HepG2 (cell line): ENCODE measurements around the gene DNAJC12. TPM values are rescaled to one million over a fixed set of nuclear protein-coding genes. Genes with fewer than 3 reads are reported as not detected.
A peak's percentile ranks its signal among the peaks of the same experiment; 100 is the strongest.

Experiments
- FOSL2 ChIP-seq: sonication (generic); formaldehyde crosslinking; IDR thresholded peaks from 2 replicates; pipeline ENCODE4 v1.4.0; 2020; ENCODE audit warnings: missing genetic modification reagents
- FOXA3 ChIP-seq: IDR thresholded peaks from 2 replicates; pipeline ENCODE4 v1.6.1; 2016; ENCODE audit warnings: missing genetic modification reagents, missing compliant biosample characterization
- FOXP4 ChIP-seq: sonication (generic); formaldehyde crosslinking; IDR thresholded peaks from 2 replicates; pipeline ENCODE4 v1.4.0; 2020; ENCODE audit warnings: missing genetic modification reagents
- HNF1B ChIP-seq: sonication (generic); formaldehyde crosslinking; IDR thresholded peaks from 2 replicates; pipeline ENCODE4 v1.5.1; 2020; ENCODE audit warnings: mild to moderate bottlenecking, moderate library complexity, missing genetic modification reagents
- HNF4G ChIP-seq, 2 experiments: sonication (generic) in 1 of 2; formaldehyde crosslinking in 1 of 2; IDR thresholded peaks; 2 replicates each; pipeline versions ENCODE4 v1.4.0 to v1.6.1; 2011 to 2020; ENCODE audit warnings: borderline replicate concordance in 2 of 2, low read depth in 2 of 2, mild to moderate bottlenecking in 2 of 2, low read length in 1 of 2, missing genetic modification reagents in 1 of 2, moderate library complexity in 1 of 2
- MED8 ChIP-seq: sonication (generic); formaldehyde crosslinking; IDR thresholded peaks from 2 replicates; pipeline ENCODE4 v1.8.1; 2023; ENCODE audit warnings: mild to moderate bottlenecking, missing genetic modification reagents; ENCODE audit not compliant: insufficient replicate concordance
- MEIS2 ChIP-seq: sonication (generic); formaldehyde crosslinking; IDR thresholded peaks from 2 replicates; pipeline ENCODE4 v1.9.0; 2021; ENCODE audit warnings: mild to moderate bottlenecking, missing genetic modification reagents
- NR2F6 ChIP-seq, 2 experiments: IDR thresholded peaks; 2 replicates each; pipeline ENCODE4 v1.6.1; 2016; ENCODE audit warnings: antibody characterized with exemption in 1 of 2, mild to moderate bottlenecking in 1 of 2
- SOX5 ChIP-seq: IDR thresholded peaks from 2 replicates; pipeline ENCODE4 v1.6.1; 2016; ENCODE audit warnings: borderline replicate concordance
- ZNF225 ChIP-seq: sonication (generic); formaldehyde crosslinking; IDR thresholded peaks from 2 replicates; pipeline ENCODE4 v1.4.0; 2020; ENCODE audit warnings: mild to moderate bottlenecking, missing genetic modification reagents
- ZNF331 ChIP-seq: sonication (generic); formaldehyde crosslinking; IDR thresholded peaks from 2 replicates; pipeline ENCODE4 v1.4.0; 2020; ENCODE audit warnings: missing genetic modification reagents
- ZNF740 ChIP-seq: sonication (generic); formaldehyde crosslinking; IDR thresholded peaks from 2 replicates; pipeline ENCODE4 v1.4.0; 2020; ENCODE audit warnings: missing genetic modification reagents
- ZNF749 ChIP-seq: sonication (generic); formaldehyde crosslinking; IDR thresholded peaks from 2 replicates; pipeline ENCODE4 v1.8.0; 2022; ENCODE audit warnings: mild to moderate bottlenecking, missing genetic modification reagents, moderate library complexity, borderline replicate concordance
- polyA plus RNA-seq, 8 experiments: library from polyadenylated mRNA; depleted of rRNA in 3 of 8; stranded (reverse) in 7 of 8; unstranded in 1 of 8; fragments of >200 nt; fragmentation: Illumina TruSeq in 4 of 8; extraction: Trizol in 4 of 8; gene quantifications; 2 replicates each; pipeline versions ENCODE4 v1.2.1 to v1.2.3, GENCODE V29; 2011 to 2016; ENCODE audit warnings: low read depth in 4 of 8, missing spikeins in 1 of 8, mixed read lengths in 1 of 8; ENCODE audit not compliant: insufficient read depth in 1 of 8
- total RNA-seq, 5 experiments: library from RNA; depleted of rRNA; stranded (reverse); fragments of >200 nt; fragmentation: Illumina TruSeq; extraction: Trizol; gene quantifications; 2 replicates each; pipeline ENCODE4 v1.2.3, GENCODE V29; 2016; ENCODE audit warnings: low read depth in 1 of 5

The DNAJC12 gene
- total and polyA plus RNA-seq, 2 of the 13 experiments (the other 11 are each of a cell fraction or from before 2014, with no cell fraction given): 11.6 to 43.9 TPM

GRCh38 chr10:67827811-67828210 is 10.2 kb downstream of the DNAJC12 start (continued):
- TF ChIP-seq FOXA3 (CRISPR knock-in tag): peak; percentile 71
- peak; percentile 46; the same call in 1 of the 2 replicates for TF ChIP-seq SOX5 (CRISPR knock-in tag)
- TF ChIP-seq HNF4G (IDR thresholded peaks at IDR 0.05; ENCODE audit: borderline replicate concordance, low read depth, low read length): peak; percentile 82
- TF ChIP-seq HNF4G (CRISPR knock-in tag; IDR thresholded peaks at IDR 0.05; ENCODE audit: borderline replicate concordance, low read depth): peak; percentile 48; the same call in 1 of the 2 replicates
- TF ChIP-seq ZNF331 (CRISPR knock-in tag): 0 out of 2 replicates have a peak, but pooled peaks have one; percentile 20
- 0 out of 2 replicates have a peak, but pooled peaks have one; percentile 24 for TF ChIP-seq FOSL2
- TF ChIP-seq ZNF225 (CRISPR knock-in tag): no peak
- TF ChIP-seq MEIS2 (CRISPR knock-in tag): 0 out of 2 replicates have a peak, but pooled peaks have one; percentile 37
- no peak for TF ChIP-seq ZNF740 (CRISPR knock-in tag)
- peak; percentile 87 for TF ChIP-seq FOXP4
- TF ChIP-seq MED8 (CRISPR knock-in tag): no peak
- TF ChIP-seq ZNF749 (CRISPR knock-in tag): no peak
- TF ChIP-seq NR2F6 (IDR thresholded peaks at IDR 0.05): no peak
- 0 out of 2 replicates have a peak, but pooled peaks have one; percentile 42 for TF ChIP-seq NR2F6 (CRISPR knock-in tag; IDR thresholded peaks at IDR 0.05)
- peak; percentile 69 for TF ChIP-seq HNF1B
